Thoracic aorta (tissue), 2 donors: ENCODE results near the gene OR2T6. TPM values are rescaled to one million over a fixed set of nuclear protein-coding genes. Genes with fewer than 3 reads are reported as not detected.

Experiments
- ATAC-seq: fragments of 150-250 bp; one replicate; pipeline ENCODE4 v1.8.0; 2017; ENCODE audit warnings: low read depth; ENCODE audit not compliant: insufficient number of reproducible peaks, low FRiP score
- DNase-seq: peaks from one replicate; pipeline ENCODE4 v3.0.0-alpha.2; 2020; ENCODE audit warnings: low spot score
- H3K27ac ChIP-seq, 2 donors: fragments of 200-600 bp; sonication (generic); 1 replicate in 1 of 2; 2 replicates in 1 of 2; pipeline ENCODE4 v1.5.1; 2016; ENCODE audit warnings: mild to moderate bottlenecking in 2 of 2, moderate library complexity in 2 of 2
- H3K27me3 ChIP-seq: fragments of 200-600 bp; sonication (generic); replicated peaks from 2 replicates; pipeline ENCODE4 v1.6.0; 2016; ENCODE audit warnings: mild to moderate bottlenecking; ENCODE audit not compliant: insufficient read depth
- H3K36me3 ChIP-seq: fragments of 200-600 bp; sonication (generic); one replicate; pipeline ENCODE4 v1.5.1; 2016
- H3K4me1 ChIP-seq, 2 donors: fragments of 200-600 bp; sonication (generic); 1 replicate in 1 of 2; 2 replicates in 1 of 2; pipeline versions ENCODE4 v1.5.1 to v1.6.0; 2016; ENCODE audit warnings: low read depth in 2 of 2, mild to moderate bottlenecking in 1 of 2; ENCODE audit not compliant: control insufficient read depth in 1 of 2
- H3K4me3 ChIP-seq: fragments of 200-600 bp; sonication (generic); 2 replicates; pipeline ENCODE4 v1.5.1; 2016; ENCODE audit warnings: mild to moderate bottlenecking
- H3K9me3 ChIP-seq: fragments of 200-600 bp; sonication (generic); 2 replicates; pipeline ENCODE4 v1.5.1; 2016
- CTCF ChIP-seq: fragments of 200-600 bp; sonication (generic); IDR thresholded peaks from one replicate; pipeline ENCODE4 v1.5.1; 2019; ENCODE audit warnings: antibody characterized with exemption
- total RNA-seq, 2 donors: library from RNA; depleted of rRNA; stranded (reverse); fragments of >200 nt; gene quantifications; one replicate each; pipeline versions ENCODE4 v1.1.0 to v1.2.3, GENCODE V29; 2016

The OR2T6 gene
- total RNA-seq, 2 donors from 2014 or later = not detected

GRCh38 chr1:248366609-248367008 is 8.9 kb upstream of the OR2T6 start:
- Histone ChIP-seq H3K27ac (no peak overlapping the region), H3K9me3 (no peaks in the 10 kb centered on the region), H3K36me3 (no peaks in the 10 kb centered on the region), H3K4me3 (no peak overlapping the region), H3K27me3 (no peaks in the 10 kb centered on the region), H3K4me1 (no peaks in the 10 kb centered on the region)
- ATAC-seq (no peak), DNase-seq (no peak)
- TF ChIP-seq CTCF = no peak

- Histone ChIP-seq H3K27me3 (no peaks in the 10 kb centered on the region), H3K36me3 (no peaks in the 10 kb centered on the region), H3K4me1 (no peaks in the 10 kb centered on the region), H3K27ac (no peak overlapping the region), H3K9me3 (no peaks in the 10 kb centered on the region), H3K4me3 (no peak overlapping the region)
- TF ChIP-seq CTCF = no peak
- DNase-seq (no peak), ATAC-seq (no peak)
These were observed 3.2 kb upstream of the OR2T6 start for GRCh38 chr1:248372394-248372793.

DNA sequence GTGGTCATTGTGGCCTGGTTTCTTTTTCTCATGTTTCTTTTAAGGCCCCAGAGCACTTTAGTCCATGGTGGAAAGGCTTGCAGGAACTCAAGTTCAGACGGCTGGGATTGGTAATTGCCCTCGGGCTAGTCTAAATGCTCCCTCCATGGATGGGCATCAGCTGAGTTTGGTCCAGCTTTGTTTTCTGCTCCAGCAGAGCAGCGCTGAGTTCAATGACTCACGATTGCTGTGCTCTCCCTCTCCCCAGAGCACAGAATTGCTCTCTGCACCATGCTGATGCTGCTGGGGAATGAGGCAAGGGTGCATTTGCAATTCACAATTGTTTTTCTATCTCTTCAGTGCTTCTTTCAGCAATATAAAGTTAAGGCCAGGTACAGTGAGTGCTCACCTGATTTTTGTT is 1.8 kb upstream of the OR2T6 start:
- Histone ChIP-seq H3K36me3 (no peaks in the 10 kb centered on the region), H3K4me1 (no peaks in the 10 kb centered on the region), H3K9me3 (no peaks in the 10 kb centered on the region), H3K27me3 (no peaks in the 10 kb centered on the region), H3K27ac (no peak overlapping the region), H3K4me3 (no peak overlapping the region)
- ATAC-seq (no peak), DNase-seq (no peak)
- no peak for TF ChIP-seq CTCF

DNA sequence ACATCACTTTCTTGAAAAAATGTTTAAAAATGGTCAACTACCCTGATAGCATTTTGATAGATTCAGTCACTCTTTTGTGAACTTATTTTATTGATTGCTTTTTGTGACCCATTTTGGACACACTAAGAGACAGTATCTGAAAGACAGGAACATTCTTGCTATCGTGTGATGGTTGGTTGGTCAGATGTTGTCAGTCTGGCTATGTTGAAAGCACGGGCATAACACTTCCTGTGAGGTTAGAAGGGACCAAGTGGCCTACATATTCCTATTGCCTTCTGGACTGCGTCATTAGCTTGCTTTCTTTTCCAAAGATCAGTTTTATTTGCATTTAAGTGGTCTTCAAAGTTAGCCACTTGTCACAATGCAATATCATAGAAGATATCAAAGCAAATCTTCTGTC is 1.4 kb downstream of the OR2T6 start:
- Histone ChIP-seq H3K9me3 (no peaks in the 10 kb centered on the region), H3K4me3 (no peak overlapping the region), H3K27me3 (no peaks in the 10 kb centered on the region), H3K4me1 (no peaks in the 10 kb centered on the region), H3K27ac (no peak overlapping the region), H3K36me3 (no peaks in the 10 kb centered on the region)
- DNase-seq (no peak), ATAC-seq (no peak)
- no peak for TF ChIP-seq CTCF

DNA sequence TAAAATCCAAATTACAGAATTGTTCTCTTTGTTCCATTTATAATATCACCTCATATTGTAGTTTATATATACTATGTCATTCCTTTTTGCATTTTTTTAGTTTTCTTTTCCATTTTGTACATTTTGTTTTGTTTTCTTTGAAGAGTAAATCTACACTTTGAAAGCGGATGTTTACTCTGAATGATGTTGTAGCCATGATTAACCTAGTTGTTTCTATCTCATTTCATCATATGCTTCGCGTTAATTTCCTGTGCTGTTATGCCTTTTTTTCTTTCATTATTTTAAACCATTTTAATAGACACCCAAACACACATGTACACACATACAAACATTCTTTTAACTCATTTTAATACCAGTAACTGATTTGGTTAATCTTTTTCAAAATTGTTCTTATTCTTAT is 5.3 kb downstream of the OR2T6 start:
- no peak overlapping the region for H3K4me3 ChIP-seq
- H3K36me3 ChIP-seq = no peaks in the 10 kb centered on the region
- no peak for TF ChIP-seq CTCF
- no peaks in the 10 kb centered on the region for H3K4me1 ChIP-seq
- no peak for ATAC-seq
- no peak overlapping the region for H3K27ac ChIP-seq
- H3K27me3 ChIP-seq = no peaks in the 10 kb centered on the region
- no peak for DNase-seq
- H3K9me3 ChIP-seq = no peaks in the 10 kb centered on the region
